Neural cell (in vitro differentiated cells): ENCODE measurements around the gene ATG2B.

Experiments used
- CTCF ChIP-seq: fragments of 450-650 bp; IDR thresholded peaks from 2 replicates; pipeline ENCODE4 v1.5.1; 2014; ENCODE audit warnings: antibody characterized with exemption, mild to moderate bottlenecking, moderate library complexity; ENCODE audit not compliant: poor library complexity, severe bottlenecking
- EP300 ChIP-seq: fragments of 450-650 bp; conservative IDR thresholded peaks from 2 replicates; pipeline ENCODE4 v1.6.1; 2014; ENCODE audit warnings: antibody characterized with exemption, mild to moderate bottlenecking, moderate library complexity; ENCODE audit not compliant: poor library complexity, severe bottlenecking
- EZH2 ChIP-seq: fragments of 200-600, 300-800 bp; shearing (Covaris generic), sonication (generic); IDR thresholded peaks from 2 replicates; pipeline ENCODE4 v1.6.1; 2014; ENCODE audit warnings: antibody characterized with exemption, low read length, borderline replicate concordance, mild to moderate bottlenecking; ENCODE audit not compliant: insufficient read depth, poor library complexity, severe bottlenecking
- POLR2AphosphoS5 ChIP-seq: IDR thresholded peaks from 2 replicates; pipeline ENCODE4 v1.6.1; 2012
- REST ChIP-seq: IDR thresholded peaks from 2 replicates; pipeline ENCODE4 v1.6.1; 2012; ENCODE audit warnings: borderline replicate concordance
- SMC3 ChIP-seq: fragments of 450-650 bp; conservative IDR thresholded peaks from 2 replicates; pipeline ENCODE4 v1.6.1; 2014; ENCODE audit warnings: antibody characterized with exemption, mild to moderate bottlenecking, moderate library complexity; ENCODE audit not compliant: poor library complexity
- TAF1 ChIP-seq: IDR thresholded peaks from 2 replicates; pipeline ENCODE4 v1.6.1; 2012; ENCODE audit warnings: low read depth

GRCh38 chr14:96272777-96273473 is 90.2 kb downstream of the ATG2B start:
- TF ChIP-seq CTCF, result no peak
- no peak for TF ChIP-seq EP300
- TF ChIP-seq POLR2AphosphoS5, result no peak
- no peak for TF ChIP-seq TAF1
- no peak for TF ChIP-seq EZH2
- no peak for TF ChIP-seq SMC3
- no peak for TF ChIP-seq REST
